Body of pancreas (tissue), 4 donors: ENCODE measurements around the gene GPC1.

Experiments
- POLR2A ChIP-seq, 3 donors: fragments of 450-650 bp; IDR thresholded peaks; one replicate each; pipeline ENCODE4 v1.6.1; 2016; ENCODE audit warnings: antibody characterized with exemption in 3 of 3, mild to moderate bottlenecking in 2 of 3
- TF ChIP-seq, protein P1 (sequence below), 7 experiments: fragments of 450-650 bp in 4 of 7; fragments of 200-600 bp in 3 of 7; sonication (generic) in 3 of 7; IDR thresholded peaks; one replicate each; pipeline ENCODE4 v1.5.1; 2016 to 2019; ENCODE audit warnings: antibody characterized with exemption in 7 of 7

DNA sequence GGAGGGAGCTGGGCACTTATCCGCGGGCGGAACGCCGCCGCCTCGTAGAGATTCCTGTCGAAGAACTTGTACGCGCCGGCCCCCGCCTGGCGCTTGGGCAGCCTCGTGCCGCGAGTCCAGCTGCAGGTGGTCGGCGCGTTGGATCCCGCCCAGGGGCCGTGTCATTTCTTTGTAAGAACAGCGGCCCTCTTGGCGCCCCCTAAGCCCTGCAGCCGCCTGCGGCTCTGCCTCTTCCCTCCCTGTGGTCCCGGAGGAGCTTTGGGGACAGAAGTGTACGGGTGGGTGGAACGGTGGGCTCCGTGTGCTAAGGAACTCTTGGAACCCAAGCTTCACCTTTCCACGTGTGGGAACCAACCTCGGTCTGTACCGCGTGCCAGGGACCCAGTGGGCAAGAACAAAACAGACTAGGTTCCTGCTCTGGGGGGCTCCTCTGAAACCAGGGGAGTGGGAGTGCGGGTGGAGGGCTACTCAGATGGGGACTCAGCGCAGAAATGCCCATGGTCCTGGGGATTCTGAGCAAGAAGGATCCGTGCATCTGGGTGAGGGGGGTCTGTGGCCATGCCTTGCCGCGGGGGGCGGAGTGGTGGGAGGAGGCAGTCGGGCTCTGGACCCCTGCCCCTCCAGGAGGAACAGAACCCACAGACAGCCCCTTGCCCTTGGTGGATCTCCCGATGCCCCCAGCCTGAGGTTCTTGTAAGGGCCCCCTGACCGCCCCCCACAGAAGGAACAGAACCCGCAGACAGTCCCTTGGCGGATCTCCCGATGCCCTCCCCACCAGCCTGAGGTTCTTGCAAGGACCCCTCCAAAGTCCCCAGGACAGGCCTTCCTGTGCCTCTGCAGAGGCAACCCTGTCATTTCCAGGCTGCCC lies 1.5 kb downstream of the GPC1 start:
- TF ChIP-seq POLR2A (IDR thresholded peaks at IDR 0.05), result no peak
- TF ChIP-seq, protein P1, sequence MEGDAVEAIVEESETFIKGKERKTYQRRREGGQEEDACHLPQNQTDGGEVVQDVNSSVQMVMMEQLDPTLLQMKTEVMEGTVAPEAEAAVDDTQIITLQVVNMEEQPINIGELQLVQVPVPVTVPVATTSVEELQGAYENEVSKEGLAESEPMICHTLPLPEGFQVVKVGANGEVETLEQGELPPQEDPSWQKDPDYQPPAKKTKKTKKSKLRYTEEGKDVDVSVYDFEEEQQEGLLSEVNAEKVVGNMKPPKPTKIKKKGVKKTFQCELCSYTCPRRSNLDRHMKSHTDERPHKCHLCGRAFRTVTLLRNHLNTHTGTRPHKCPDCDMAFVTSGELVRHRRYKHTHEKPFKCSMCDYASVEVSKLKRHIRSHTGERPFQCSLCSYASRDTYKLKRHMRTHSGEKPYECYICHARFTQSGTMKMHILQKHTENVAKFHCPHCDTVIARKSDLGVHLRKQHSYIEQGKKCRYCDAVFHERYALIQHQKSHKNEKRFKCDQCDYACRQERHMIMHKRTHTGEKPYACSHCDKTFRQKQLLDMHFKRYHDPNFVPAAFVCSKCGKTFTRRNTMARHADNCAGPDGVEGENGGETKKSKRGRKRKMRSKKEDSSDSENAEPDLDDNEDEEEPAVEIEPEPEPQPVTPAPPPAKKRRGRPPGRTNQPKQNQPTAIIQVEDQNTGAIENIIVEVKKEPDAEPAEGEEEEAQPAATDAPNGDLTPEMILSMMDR (IDR thresholded peaks at IDR 0.05), result no peak
